HG02571 (cell line): Measurements from ENCODE around the gene ATP11C.
"Not testable (repeated sequence)": the region's sequence is repeated elsewhere in the genome, so short reads cannot be mapped to it uniquely, and the experiment has no call there.

Experiments used
- ATAC-seq: cut with Tn5 transposase; IDR thresholded peaks from one replicate; pipeline ENCODE4 v1.9.1; 2021; ENCODE audit warnings: mild to moderate bottlenecking, moderate library complexity; ENCODE audit not compliant: unreplicated experiment

Gene ATP11C

DNA sequence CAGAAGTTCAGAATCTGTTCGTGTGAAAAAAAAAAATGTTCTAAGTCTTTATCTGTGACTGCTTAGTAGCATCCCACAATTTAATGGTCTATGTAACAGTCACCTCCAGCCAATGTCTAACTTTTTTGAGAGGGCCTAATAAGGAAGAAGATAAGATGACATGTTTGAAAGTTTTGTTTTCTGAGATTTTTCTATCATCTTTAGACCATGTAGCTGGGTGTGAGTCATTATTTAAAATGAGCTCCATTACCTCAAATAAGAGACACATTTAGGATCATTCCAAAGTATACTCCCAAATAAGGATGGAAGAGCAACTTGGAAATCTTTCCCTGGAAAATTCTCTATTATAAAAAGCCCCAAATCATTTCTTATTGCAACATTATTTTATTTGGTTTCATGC lies 196.7 kb downstream of the ATP11C start:
- ATAC-seq: no peak

GRCh38 chrX:139734996-139735395 lies 197.9 kb downstream of the ATP11C start:
- no peak for ATAC-seq

- ATAC-seq: no peak
Observed at GRCh38 chrX:139725720-139726119, 207.1 kb downstream of the ATP11C start.

- no peak for ATAC-seq
Observed at GRCh38 chrX:139724626-139725025, 208.2 kb downstream of the ATP11C start.

DNA sequence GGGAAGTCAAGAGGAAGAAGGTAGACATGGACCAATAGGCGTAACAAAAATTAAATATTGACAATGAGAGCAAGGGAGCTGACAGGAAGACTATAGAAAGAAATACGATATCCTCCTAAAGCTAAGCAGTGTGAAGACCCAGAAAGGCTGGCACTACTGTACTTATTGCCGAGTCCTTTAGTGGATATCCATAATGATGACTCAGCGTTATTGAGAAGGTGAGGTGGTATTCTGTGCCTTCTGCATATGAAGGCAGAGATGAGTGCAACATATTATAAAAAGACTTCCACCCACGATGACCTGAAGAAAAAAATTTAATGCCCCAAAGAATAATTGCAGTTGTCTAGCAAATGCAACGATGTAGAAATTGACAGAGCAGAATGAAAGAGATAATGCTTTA lies 211.9 kb downstream of the ATP11C start:
- no peak for ATAC-seq

- ATAC-seq: no peak
Observed at GRCh38 chrX:139720136-139720535, 212.7 kb downstream of the ATP11C start.

GRCh38 chrX:139708067-139708466 lies 224.8 kb downstream of the ATP11C start, which contains the start of gene MCF2:
MCF2 (minus strand) TSS chrX:139708167; CDS start chrX:139651744, 56,423 bp downstream.
- ATAC-seq: no peak

GRCh38 chrX:139702658-139703057 lies 230.2 kb downstream of the ATP11C start:
- ATAC-seq: no peak

- no peak for ATAC-seq
Observed at GRCh38 chrX:139692908-139693307, 239.9 kb downstream of the ATP11C start.

DNA sequence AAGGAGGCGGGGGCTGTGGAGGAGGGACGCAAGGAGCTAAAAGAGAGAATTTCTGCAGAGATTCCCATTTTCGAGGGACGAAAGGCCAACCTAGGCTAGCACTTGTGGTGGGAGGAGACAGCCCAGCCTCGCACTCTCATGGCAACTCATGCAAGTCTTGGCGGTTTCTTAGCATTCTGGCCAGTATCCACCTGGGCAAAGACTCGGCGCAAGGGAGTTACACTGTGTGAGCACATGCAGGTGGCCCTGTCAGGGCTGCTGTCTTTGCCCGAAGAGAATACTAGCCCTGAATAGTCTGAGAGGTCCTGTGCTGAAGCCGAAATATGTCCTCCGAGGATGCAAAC lies 240.4 kb downstream of the ATP11C start:
- no peak for ATAC-seq

GRCh38 chrX:139691843-139692505 lies 240.9 kb downstream of the ATP11C start:
- ATAC-seq: no peak

DNA sequence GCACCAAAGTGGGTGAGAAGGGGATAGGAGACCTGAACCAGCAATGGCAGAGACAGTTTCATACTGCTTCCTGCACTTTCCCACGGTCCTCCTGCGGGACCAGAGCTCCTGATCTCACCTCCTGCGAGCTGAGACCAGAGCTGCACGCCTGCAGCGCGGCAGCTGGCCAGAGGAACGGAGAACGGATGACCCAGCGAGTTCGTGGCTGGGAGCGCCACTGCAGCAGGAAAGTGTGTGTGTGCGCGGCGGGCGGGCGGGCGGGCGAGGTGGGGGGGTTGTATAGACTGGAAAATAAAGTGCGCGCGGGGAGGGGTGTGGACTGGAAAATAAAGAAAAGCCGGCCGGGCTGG lies 241.4 kb downstream of the ATP11C start:
- ATAC-seq: no peak

- ATAC-seq: not testable (repeated sequence)
Observed at GRCh38 chrX:139685175-139685574, 247.7 kb downstream of the ATP11C start.

DNA sequence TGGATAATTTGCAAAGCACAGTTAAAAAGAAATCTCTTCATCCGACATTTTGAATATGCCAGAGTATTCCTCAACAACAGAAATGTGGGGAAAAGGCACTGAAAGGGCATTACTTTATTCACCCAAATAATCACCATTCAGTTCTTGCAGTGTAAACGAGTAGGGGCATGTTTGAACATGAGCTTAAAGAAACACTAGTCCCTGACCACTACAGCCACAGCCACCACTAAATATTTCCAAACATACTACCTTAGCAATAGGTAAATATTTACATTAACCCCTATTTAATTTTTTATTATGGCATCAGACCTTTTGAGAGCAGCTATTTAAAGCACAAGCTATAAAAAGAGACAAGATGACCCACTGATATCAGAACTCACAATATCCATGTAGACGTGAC lies 252.5 kb downstream of the ATP11C start:
- ATAC-seq: no peak
